HEK293 (cell line): ENCODE data around the gene PCMT1.

Source experiments
- BCL6B ChIP-seq: fragments of 450-650 bp; formaldehyde crosslinking; IDR thresholded peaks from 2 replicates; pipeline ENCODE4 v1.5.1; 2017; ENCODE audit warnings: missing biosample characterization, missing genetic modification characterization
- KLF1 ChIP-seq: fragments of 450-650 bp; formaldehyde crosslinking; IDR thresholded peaks from 2 replicates; pipeline ENCODE4 v1.5.1; 2016; ENCODE audit warnings: missing biosample characterization, missing genetic modification characterization
- KLF16 ChIP-seq: fragments of 450-650 bp; formaldehyde crosslinking; IDR thresholded peaks from 2 replicates; pipeline ENCODE4 v1.5.1; 2017; ENCODE audit warnings: missing biosample characterization, missing genetic modification characterization
- KLF17 ChIP-seq: fragments of 450-650 bp; formaldehyde crosslinking; IDR thresholded peaks from 2 replicates; pipeline ENCODE4 v1.5.1; 2016; ENCODE audit warnings: missing biosample characterization, missing genetic modification characterization
- KLF9 ChIP-seq: fragments of 450-650 bp; formaldehyde crosslinking; IDR thresholded peaks from 2 replicates; pipeline ENCODE4 v1.5.1; 2016; ENCODE audit warnings: missing biosample characterization, missing genetic modification characterization, low read depth
- MYNN ChIP-seq: fragments of 450-650 bp; formaldehyde crosslinking; IDR thresholded peaks from 2 replicates; pipeline ENCODE4 v1.5.1; 2016; ENCODE audit warnings: missing biosample characterization, missing genetic modification characterization, borderline replicate concordance
- PRDM6 ChIP-seq: fragments of 450-650 bp; formaldehyde crosslinking; IDR thresholded peaks from 2 replicates; pipeline ENCODE4 v1.5.1; 2017; ENCODE audit warnings: missing biosample characterization, missing genetic modification characterization
- SP7 ChIP-seq: fragments of 450-650 bp; formaldehyde crosslinking; IDR thresholded peaks from 2 replicates; pipeline ENCODE4 v1.5.1; 2016; ENCODE audit warnings: missing biosample characterization, missing genetic modification characterization
- ZBTB11 ChIP-seq: fragments of 450-650 bp; formaldehyde crosslinking; conservative IDR thresholded peaks from 2 replicates; pipeline ENCODE4 v1.5.1; 2016; ENCODE audit warnings: low read depth, missing biosample characterization, missing genetic modification characterization
- ZBTB26 ChIP-seq: fragments of 450-650 bp; formaldehyde crosslinking; optimal IDR thresholded peaks from 2 replicates; pipeline ENCODE3; 2016; ENCODE audit warnings: missing biosample characterization, mild to moderate bottlenecking, missing genetic modification characterization
- ZBTB48 ChIP-seq: fragments of 450-650 bp; formaldehyde crosslinking; IDR thresholded peaks from 2 replicates; pipeline ENCODE4 v1.5.1; 2016; ENCODE audit warnings: missing biosample characterization, missing genetic modification characterization
- ZNF112 ChIP-seq: fragments of 450-650 bp; formaldehyde crosslinking; IDR thresholded peaks from 2 replicates; pipeline ENCODE4 v1.5.0; 2017; ENCODE audit warnings: missing biosample characterization, missing genetic modification characterization
- ZNF114 ChIP-seq: fragments of 450-650 bp; formaldehyde crosslinking; IDR thresholded peaks from 2 replicates; pipeline ENCODE4 v1.5.0; 2017; ENCODE audit warnings: missing biosample characterization, missing genetic modification characterization
- ZNF140 ChIP-seq: fragments of 450-650 bp; formaldehyde crosslinking; IDR thresholded peaks from 2 replicates; pipeline ENCODE4 v1.5.1; 2016; ENCODE audit warnings: missing biosample characterization, missing genetic modification characterization
- ZNF2 ChIP-seq: fragments of 450-650 bp; formaldehyde crosslinking; IDR thresholded peaks from 2 replicates; pipeline ENCODE4 v1.5.1; 2016; ENCODE audit warnings: missing biosample characterization, missing genetic modification characterization
- ZNF223 ChIP-seq: fragments of 450-650 bp; formaldehyde crosslinking; IDR thresholded peaks from 2 replicates; pipeline ENCODE4 v1.5.1; 2016; ENCODE audit warnings: missing biosample characterization, missing genetic modification characterization
- ZNF23 ChIP-seq: fragments of 450-650 bp; formaldehyde crosslinking; IDR thresholded peaks from 2 replicates; pipeline ENCODE4 v1.5.1; 2016; ENCODE audit warnings: missing biosample characterization, missing genetic modification characterization, borderline replicate concordance
- ZNF488 ChIP-seq: fragments of 450-650 bp; formaldehyde crosslinking; IDR thresholded peaks from 2 replicates; pipeline ENCODE4 v1.5.1; 2016; ENCODE audit warnings: missing biosample characterization, missing genetic modification characterization
- ZNF513 ChIP-seq: fragments of 450-650 bp; IDR thresholded peaks from 2 replicates; pipeline ENCODE4 v1.5.1; 2018; ENCODE audit warnings: missing biosample characterization, missing genetic modification characterization
- ZNF530 ChIP-seq: fragments of 450-650 bp; formaldehyde crosslinking; IDR thresholded peaks from 2 replicates; pipeline ENCODE4 v1.5.1; 2016; ENCODE audit warnings: low read depth, missing biosample characterization, missing genetic modification characterization
- ZNF621 ChIP-seq: fragments of 450-650 bp; formaldehyde crosslinking; IDR thresholded peaks from 2 replicates; pipeline ENCODE4 v1.5.1; 2017; ENCODE audit warnings: missing biosample characterization, missing genetic modification characterization
- ZNF629 ChIP-seq: fragments of 450-650 bp; formaldehyde crosslinking; IDR thresholded peaks from 2 replicates; pipeline ENCODE4 v1.5.1; 2017; ENCODE audit warnings: missing biosample characterization, missing genetic modification characterization
- ZNF654 ChIP-seq: fragments of 450-650 bp; formaldehyde crosslinking; IDR thresholded peaks from 2 replicates; pipeline ENCODE4 v1.5.1; 2016; ENCODE audit warnings: low read depth, missing biosample characterization, missing genetic modification characterization
- ZNF658 ChIP-seq: fragments of 450-650 bp; formaldehyde crosslinking; IDR thresholded peaks from 2 replicates; pipeline ENCODE4; 2016; ENCODE audit warnings: missing biosample characterization, missing genetic modification characterization
- ZNF660 ChIP-seq: fragments of 450-650 bp; IDR thresholded peaks from 2 replicates; pipeline ENCODE4 v1.5.1; 2018; ENCODE audit warnings: missing biosample characterization, mild to moderate bottlenecking, missing genetic modification characterization
- ZNF664 ChIP-seq: fragments of 450-650 bp; formaldehyde crosslinking; IDR thresholded peaks from 2 replicates; pipeline ENCODE4 v1.5.1; 2016; ENCODE audit warnings: missing biosample characterization, missing genetic modification characterization
- ZNF843 ChIP-seq: fragments of 450-650 bp; formaldehyde crosslinking; IDR thresholded peaks from 2 replicates; pipeline ENCODE4 v1.5.1; 2016; ENCODE audit warnings: missing biosample characterization, missing genetic modification characterization

Gene PCMT1

GRCh38 chr6:149749594-149750135, at the start of gene PCMT1 (continued):
- no peak for TF ChIP-seq ZNF513 (tag by site-specific recombination)
- no peak for TF ChIP-seq ZNF488
- no peak for TF ChIP-seq ZNF114 (tag by site-specific recombination)
- no peak for TF ChIP-seq ZNF23
- no peak; the same call in 1 of the 2 replicates for TF ChIP-seq KLF16 (tag by site-specific recombination)
- TF ChIP-seq ZNF530 (tag by site-specific recombination) = no peak
- peak; percentile 97 for TF ChIP-seq ZBTB26 (tag by site-specific recombination)
- no peak for TF ChIP-seq ZNF621 (tag by site-specific recombination)
- TF ChIP-seq MYNN (tag by site-specific recombination) = peak; percentile 49; the same call in 1 of the 2 replicates
- TF ChIP-seq ZNF140 = no peak
- TF ChIP-seq ZNF843 (tag by site-specific recombination) = peak; percentile 65
- no peak for TF ChIP-seq ZNF223
- 0 out of 2 replicates have a peak, but pooled peaks have one; percentile 40 for TF ChIP-seq KLF17 (tag by site-specific recombination)
- TF ChIP-seq ZNF658 (tag by site-specific recombination) = no peak
- 0 out of 2 replicates have a peak, but pooled peaks have one; percentile 35 for TF ChIP-seq ZNF629 (tag by site-specific recombination)
- no peak for TF ChIP-seq ZNF112 (tag by site-specific recombination)
- no peak for TF ChIP-seq KLF9 (tag by site-specific recombination)
- peak; percentile 63; the same call in 1 of the 2 replicates for TF ChIP-seq ZNF2 (tag by site-specific recombination)
- peak; percentile 84 for TF ChIP-seq SP7 (tag by site-specific recombination)
- TF ChIP-seq ZNF664 (tag by site-specific recombination) = no peak
- peak; percentile 69; the same call in 1 of the 2 replicates for TF ChIP-seq ZNF660 (tag by site-specific recombination)
- 0 out of 2 replicates have a peak, but pooled peaks have one; percentile 9 for TF ChIP-seq ZBTB11 (tag by site-specific recombination)
- TF ChIP-seq ZBTB48 = no peak; the same call in 1 of the 2 replicates
- peak; percentile 94 for TF ChIP-seq KLF1
- no peak for TF ChIP-seq PRDM6 (tag by site-specific recombination)
- no peak for TF ChIP-seq ZNF654 (tag by site-specific recombination)
- TF ChIP-seq BCL6B (tag by site-specific recombination) = no peak
